Vagina (tissue), 2 donors: ENCODE results near the gene PXK.

ENCODE experiments used
- CTCF ChIP-seq, 3 experiments: fragments of 450-650 bp in 2 of 3; fragments of 200-600 bp in 1 of 3; sonication (generic) in 1 of 3; IDR thresholded peaks; one replicate each; pipeline ENCODE4 v1.5.1; 2017 to 2019; ENCODE audit warnings: antibody characterized with exemption in 3 of 3, mild to moderate bottlenecking in 2 of 3, moderate library complexity in 2 of 3
- POLR2AphosphoS5 ChIP-seq, 2 donors: sonication (generic); formaldehyde crosslinking; IDR thresholded peaks; one replicate each; pipeline ENCODE4 v1.9.0; 2017; ENCODE audit warnings: antibody characterized with exemption in 2 of 2, mild to moderate bottlenecking in 2 of 2, low read depth in 1 of 2; ENCODE audit not compliant: insufficient read depth in 1 of 2

- TF ChIP-seq CTCF (IDR thresholded peaks at IDR 0.05) (no peak), POLR2AphosphoS5 (IDR thresholded peaks at IDR 0.05; ENCODE audit: insufficient read depth in 1 of 2, low read depth in 1 of 2) (no peak)
Measured at GRCh38 chr3:58411036-58411435, 78.3 kb downstream of the PXK start.
